Transverse colon (tissue), 4 donors: ENCODE data around the gene DKK3. TPM values are rescaled to one million over a fixed set of nuclear protein-coding genes. Genes with fewer than 3 reads are reported as not detected.

Experiments
- DNase-seq: peaks from one replicate; pipeline ENCODE4 v3.0.0-alpha.2; 2019
- H3K27ac ChIP-seq, 4 donors: fragments of 200-600 bp; sonication (generic); 2 replicates each; pipeline ENCODE4 v1.5.1; 2016 to 2018; ENCODE audit warnings: inconsistent platforms in 4 of 4
- H3K27me3 ChIP-seq: fragments of 200-600 bp; sonication (generic); 2 replicates; pipeline ENCODE4 v1.5.1; 2017; ENCODE audit warnings: inconsistent platforms
- H3K36me3 ChIP-seq, 4 donors: fragments of 200-600 bp; sonication (generic); 2 replicates each; pipeline ENCODE4 v1.5.1; 2017 to 2019; ENCODE audit warnings: inconsistent platforms in 4 of 4
- H3K4me1 ChIP-seq, 4 donors: fragments of 200-600 bp; sonication (generic); 2 replicates each; pipeline ENCODE4 v1.5.1; 2017 to 2020; ENCODE audit warnings: inconsistent platforms in 4 of 4
- H3K4me3 ChIP-seq, 4 donors: fragments of 200-600 bp; sonication (generic); 1 replicate in 1 of 4; 2 replicates in 3 of 4; pipeline versions ENCODE4 v1.5.1 to v1.6.1; 2017 to 2019; ENCODE audit warnings: inconsistent platforms in 4 of 4
- H3K9me3 ChIP-seq, 2 donors: fragments of 200-600 bp; sonication (generic); 2 replicates each; pipeline ENCODE4 v1.5.1; 2017 to 2019; ENCODE audit warnings: inconsistent platforms in 2 of 2
- CTCF ChIP-seq, 5 experiments: fragments of 200-600 bp in 3 of 5; fragments of 450-650 bp in 2 of 5; sonication (generic) in 3 of 5; IDR thresholded peaks; 1 replicate in 2 of 5; 2 replicates in 3 of 5; pipeline ENCODE4 v1.5.1; 2016 to 2017; ENCODE audit warnings: antibody characterized with exemption in 5 of 5, inconsistent platforms in 3 of 5, mild to moderate bottlenecking in 2 of 5, moderate library complexity in 1 of 5
- EP300 ChIP-seq: sonication (generic); formaldehyde crosslinking; IDR thresholded peaks from one replicate; pipeline ENCODE4 v1.6.1; 2017; ENCODE audit warnings: antibody characterized with exemption, low read depth
- POLR2A ChIP-seq: fragments of 450-650 bp; IDR thresholded peaks from one replicate; pipeline ENCODE4 v1.6.1; 2016; ENCODE audit warnings: antibody characterized with exemption, mild to moderate bottlenecking, moderate library complexity
- POLR2AphosphoS5 ChIP-seq, 3 donors: sonication (generic); formaldehyde crosslinking; IDR thresholded peaks; one replicate each; pipeline ENCODE4 v1.6.1; 2016; ENCODE audit warnings: antibody characterized with exemption in 3 of 3
- WGBS, 2 donors: methylation state at CpG; one replicate each; pipeline ENCODE4 v1.1.5; 2018; ENCODE audit warnings: low coverage in 1 of 2; 5-methylcytosine and 5-hydroxymethylcytosine counted together
- in situ Hi-C, 4 donors: fragments of 200-750 bp; cut with MboI; loops; one replicate each; pipeline versions ENCODE4 v1.15.0 to v1.15.1; 2017; ENCODE audit warnings: low sequenced_read_pairs in 3 of 4, low pct_ligation_motif_present in 1 of 4, low pct_unique_long_range_greater_than_20kb in 1 of 4
- intact Hi-C: fragments of 100-400 bp; cut with DNase I; formaldehyde crosslinking; loops from one replicate; pipeline ENCODE4 v1.15.1; 2023; ENCODE audit warnings: low total_unique reads
- total RNA-seq, 4 donors: library from RNA; depleted of rRNA; stranded (reverse); fragments of >200 nt; gene quantifications; one replicate each; pipeline ENCODE4 v1.1.0, GENCODE V29; 2016

The DKK3 gene
- total RNA-seq, 4 donors from 2014 or later = 27.2 to 181 (median 40.1) TPM

GRCh38 chr11:12009617-12010321 lies 1.3 kb upstream of the DKK3 start:
- in situ Hi-C loops (no loop called here), intact Hi-C loops (loop anchor here (10.0 kb wide), 1 partner anchor 55 kb away; no protein-coding TSS in a partner anchor)
- peak overlapping the region in 2 of 4 donors; percentile 17 to 45 for H3K4me3 ChIP-seq
- WGBS, 2 donors = 70 to 87% methylated on average over 5 to 15 of the region's 15 CpGs
- DNase-seq = no peak
- H3K27me3 ChIP-seq = peaks cover 71% of the 10 kb centered on the region
- peaks cover 0 to 13% (median 11%) of the 10 kb centered on the region in 4 donors for H3K4me1 ChIP-seq
- H3K36me3 ChIP-seq = no peaks in the 10 kb centered on the region
- TF ChIP-seq POLR2AphosphoS5 (IDR thresholded peaks at IDR 0.05) (no peak), EP300 (no peak), POLR2A (no peak), CTCF (IDR thresholded peaks at IDR 0.05) (no peak)
- no peaks in the 10 kb centered on the region for H3K9me3 ChIP-seq
- H3K27ac ChIP-seq = peak overlapping the region in 1 of 4 donors; percentile 12

GRCh38 chr11:12008790-12009616 lies 577 bp upstream of the DKK3 start:
- peak; percentile 14 for DNase-seq
- Histone ChIP-seq H3K27me3 (peaks cover 78% of the 10 kb centered on the region), H3K9me3 (no peaks in the 10 kb centered on the region), H3K27ac (peak overlapping the region; percentile 38 to 59 (median 46)), H3K4me1 (peaks cover 0 to 13% (median 11%) of the 10 kb centered on the region in 4 donors), H3K4me3 (peak overlapping the region; percentile 34 to 60 (median 42)), H3K36me3 (no peaks in the 10 kb centered on the region)
- intact Hi-C loops = no loop called here
- WGBS, 2 donors = 7% methylated on average over 15 of the region's 76 CpGs; no CpG with 5 or more reads in 1 of the 2 donors
- no peak for TF ChIP-seq EP300
- TF ChIP-seq POLR2A = no peak
- no peak for TF ChIP-seq POLR2AphosphoS5 (IDR thresholded peaks at IDR 0.05)
- TF ChIP-seq CTCF (IDR thresholded peaks at IDR 0.05) = no peak
- in situ Hi-C loops = no loop called here

GRCh38 chr11:12007230-12007593 lies 1.2 kb downstream of the DKK3 start:
- WGBS, 2 donors = 78 to 86% methylated on average over 4 of the region's 5 CpGs
- peaks cover 0 to 13% (median 11%) of the 10 kb centered on the region in 4 donors for H3K4me1 ChIP-seq
- H3K36me3 ChIP-seq = no peaks in the 10 kb centered on the region
- intact Hi-C loops (no loop called here), in situ Hi-C loops (no loop called here)
- no peak overlapping the region for H3K4me3 ChIP-seq
- H3K27ac ChIP-seq = peak overlapping the region in 3 of 4 donors; percentile 26 to 27 (median 26)
- TF ChIP-seq POLR2A = no peak
- no peak for TF ChIP-seq POLR2AphosphoS5 (IDR thresholded peaks at IDR 0.05)
- TF ChIP-seq CTCF (IDR thresholded peaks at IDR 0.05) = no peak
- no peak for TF ChIP-seq EP300
- no peaks in the 10 kb centered on the region for H3K9me3 ChIP-seq
- no peak for DNase-seq
- peaks cover 72% of the 10 kb centered on the region for H3K27me3 ChIP-seq

- 86 to 89% methylated on average over 1 to 7 of the region's 7 CpGs for WGBS, 2 donors
These were observed 1.7 kb downstream of the DKK3 start for GRCh38 chr11:12006552-12007229.

More at GRCh38 chr11:12006552-12007229, 1.7 kb downstream of the DKK3 start:
- intact Hi-C loops = no loop called here
- peaks cover 0 to 13% (median 11%) of the 10 kb centered on the region in 4 donors for H3K4me1 ChIP-seq
- H3K9me3 ChIP-seq = no peaks in the 10 kb centered on the region
- in situ Hi-C loops = no loop called here
- TF ChIP-seq EP300 (no peak), POLR2AphosphoS5 (IDR thresholded peaks at IDR 0.05) (no peak), POLR2A (no peak), CTCF (IDR thresholded peaks at IDR 0.05) (no peak)
- no peak overlapping the region for H3K4me3 ChIP-seq
- H3K36me3 ChIP-seq = no peaks in the 10 kb centered on the region
- DNase-seq = no peak
- peak overlapping the region in 3 of 4 donors; percentile 26 to 27 (median 26) for H3K27ac ChIP-seq
- peaks cover 67% of the 10 kb centered on the region for H3K27me3 ChIP-seq
